ENCODE results near the gene MAGED2.
"Not testable (repeated sequence)": the region's sequence is repeated elsewhere in the genome, so short reads cannot be mapped to it uniquely, and the experiment has no call there.

DNA sequence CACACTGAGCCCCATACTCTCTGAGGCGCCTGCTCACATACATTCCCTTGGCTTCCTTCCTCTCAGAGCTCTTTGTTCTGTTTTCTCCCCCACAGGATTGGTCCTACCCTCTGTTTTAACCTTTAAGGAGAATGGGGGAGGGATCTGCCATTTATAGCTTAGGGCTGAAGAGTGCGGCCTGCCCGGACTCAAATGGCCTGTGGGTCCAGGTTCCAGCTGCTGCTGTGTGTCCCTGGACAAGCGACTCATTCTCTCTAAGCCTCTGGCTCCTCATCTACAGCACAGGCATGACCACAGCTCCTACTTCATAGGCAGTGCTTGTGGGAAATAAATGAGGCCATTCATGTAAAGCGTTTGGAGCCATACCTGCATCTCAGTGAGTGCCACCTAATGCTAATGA is 18.1 kb upstream of the MAGED2 start:
- TF ChIP-seq, protein P1, sequence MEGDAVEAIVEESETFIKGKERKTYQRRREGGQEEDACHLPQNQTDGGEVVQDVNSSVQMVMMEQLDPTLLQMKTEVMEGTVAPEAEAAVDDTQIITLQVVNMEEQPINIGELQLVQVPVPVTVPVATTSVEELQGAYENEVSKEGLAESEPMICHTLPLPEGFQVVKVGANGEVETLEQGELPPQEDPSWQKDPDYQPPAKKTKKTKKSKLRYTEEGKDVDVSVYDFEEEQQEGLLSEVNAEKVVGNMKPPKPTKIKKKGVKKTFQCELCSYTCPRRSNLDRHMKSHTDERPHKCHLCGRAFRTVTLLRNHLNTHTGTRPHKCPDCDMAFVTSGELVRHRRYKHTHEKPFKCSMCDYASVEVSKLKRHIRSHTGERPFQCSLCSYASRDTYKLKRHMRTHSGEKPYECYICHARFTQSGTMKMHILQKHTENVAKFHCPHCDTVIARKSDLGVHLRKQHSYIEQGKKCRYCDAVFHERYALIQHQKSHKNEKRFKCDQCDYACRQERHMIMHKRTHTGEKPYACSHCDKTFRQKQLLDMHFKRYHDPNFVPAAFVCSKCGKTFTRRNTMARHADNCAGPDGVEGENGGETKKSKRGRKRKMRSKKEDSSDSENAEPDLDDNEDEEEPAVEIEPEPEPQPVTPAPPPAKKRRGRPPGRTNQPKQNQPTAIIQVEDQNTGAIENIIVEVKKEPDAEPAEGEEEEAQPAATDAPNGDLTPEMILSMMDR (IDR thresholded peaks at IDR 0.05 in 2 of 3, conservative IDR thresholded peaks at IDR 0.05 in 1 of 3; ENCODE audit: control insufficient read depth in 2 of 3, extremely low read depth in 1 of 3, insufficient read depth in 1 of 3, low read depth in 3 of 3, low read length in 3 of 3), result not testable (repeated sequence)
- not testable (repeated sequence) for TF ChIP-seq EZH2 (IDR thresholded peaks at IDR 0.05; ENCODE audit: borderline replicate concordance, control insufficient read depth, low read depth, low read length); NFYA (IDR thresholded peaks at IDR 0.05; ENCODE audit: borderline replicate concordance, low read depth, low read length); POLR2AphosphoS5 (IDR thresholded peaks at IDR 0.05; ENCODE audit: low read length); EP300 (IDR thresholded peaks at IDR 0.05; ENCODE audit: borderline replicate concordance in 1 of 2, control insufficient read depth in 1 of 2, low read depth in 2 of 2, low read length in 2 of 2); SMC3 (IDR thresholded peaks at IDR 0.05; ENCODE audit: borderline replicate concordance, low read length); CHD2 (IDR thresholded peaks at IDR 0.05; ENCODE audit: borderline replicate concordance, low read depth, low read length); FOXM1 (IDR thresholded peaks at IDR 0.05; ENCODE audit: low read depth, low read length)
- TF ChIP-seq, protein P2, sequence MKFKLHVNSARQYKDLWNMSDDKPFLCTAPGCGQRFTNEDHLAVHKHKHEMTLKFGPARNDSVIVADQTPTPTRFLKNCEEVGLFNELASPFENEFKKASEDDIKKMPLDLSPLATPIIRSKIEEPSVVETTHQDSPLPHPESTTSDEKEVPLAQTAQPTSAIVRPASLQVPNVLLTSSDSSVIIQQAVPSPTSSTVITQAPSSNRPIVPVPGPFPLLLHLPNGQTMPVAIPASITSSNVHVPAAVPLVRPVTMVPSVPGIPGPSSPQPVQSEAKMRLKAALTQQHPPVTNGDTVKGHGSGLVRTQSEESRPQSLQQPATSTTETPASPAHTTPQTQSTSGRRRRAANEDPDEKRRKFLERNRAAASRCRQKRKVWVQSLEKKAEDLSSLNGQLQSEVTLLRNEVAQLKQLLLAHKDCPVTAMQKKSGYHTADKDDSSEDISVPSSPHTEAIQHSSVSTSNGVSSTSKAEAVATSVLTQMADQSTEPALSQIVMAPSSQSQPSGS (IDR thresholded peaks at IDR 0.05; ENCODE audit: low read length), result not testable (repeated sequence)

Data from GM12878 (cell line).